HG03558 (cell line): ENCODE data around the gene GPR4.
"Not testable (repeated sequence)": the region's sequence is repeated elsewhere in the genome, so short reads cannot be mapped to it uniquely, and the experiment has no call there.

Source experiments
- ATAC-seq: cut with Tn5 transposase; IDR thresholded peaks from one replicate; pipeline ENCODE4 v1.9.1; 2021; ENCODE audit warnings: moderate number of reproducible peaks; ENCODE audit not compliant: unreplicated experiment; ENCODE audit errors: extremely low read depth

The GPR4 gene

DNA sequence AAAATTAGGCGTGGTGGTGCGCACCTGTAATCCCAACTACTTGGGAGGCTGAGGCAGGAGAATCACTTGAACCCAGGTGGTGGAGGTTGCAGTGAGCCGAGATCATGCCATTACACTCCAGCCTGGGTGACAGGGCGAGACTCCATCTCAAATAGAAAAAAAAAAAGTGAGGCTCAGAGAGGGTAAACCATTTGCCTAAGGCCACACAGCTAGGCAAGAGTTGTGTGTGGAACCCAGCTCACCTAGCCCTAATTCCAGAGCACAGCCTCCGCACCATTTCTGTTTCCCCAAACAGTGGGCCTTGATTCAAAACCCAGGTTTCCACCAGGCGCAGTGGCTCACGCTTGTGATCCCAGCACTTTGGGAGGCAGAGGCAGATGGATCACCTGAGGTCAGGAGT, 26.2 kb upstream of the GPR4 start:
- not testable (repeated sequence) for ATAC-seq

DNA sequence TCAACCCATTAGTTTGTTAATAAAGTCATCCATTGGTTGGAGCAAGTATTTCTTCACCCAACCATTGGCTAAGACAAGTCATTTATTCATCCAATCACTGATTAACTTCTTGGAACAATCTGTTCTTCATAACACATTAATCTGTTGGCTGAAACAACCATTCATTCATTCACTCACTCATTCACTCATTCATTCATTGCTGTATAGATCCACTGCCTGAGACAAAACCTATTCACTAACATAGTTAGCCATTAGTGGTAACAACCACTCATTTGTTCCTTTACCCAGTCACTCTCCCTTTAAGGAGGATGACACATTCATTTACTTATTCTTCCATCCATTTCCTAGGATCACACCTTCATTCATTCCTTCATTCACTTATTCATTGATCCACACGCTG, 22.0 kb upstream of the GPR4 start:
- no peak for ATAC-seq

DNA sequence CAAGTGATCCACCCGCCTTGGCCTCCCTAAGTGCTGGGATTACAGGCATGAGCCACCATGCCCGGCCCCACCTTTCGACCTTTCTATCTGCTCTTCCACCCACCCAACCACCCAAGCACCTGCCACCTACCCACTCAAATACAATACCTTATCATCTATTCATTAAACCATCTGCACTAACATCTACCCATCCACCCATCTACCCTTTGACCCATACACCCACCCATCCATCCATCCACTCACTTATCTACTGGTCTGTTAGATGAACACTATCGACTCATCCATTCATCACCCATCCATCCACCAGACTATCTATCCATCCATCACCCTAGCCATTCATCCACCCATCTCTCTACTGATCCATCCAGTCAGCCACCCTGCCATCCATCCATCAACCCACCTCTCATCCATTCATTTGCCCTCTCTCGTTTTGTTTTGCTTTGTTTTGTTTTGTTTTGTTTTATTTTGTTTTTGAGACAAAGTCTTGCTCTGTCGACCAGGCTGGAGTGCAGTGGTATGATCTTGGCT, 20.0 kb upstream of the GPR4 start:
- ATAC-seq = no peak

DNA sequence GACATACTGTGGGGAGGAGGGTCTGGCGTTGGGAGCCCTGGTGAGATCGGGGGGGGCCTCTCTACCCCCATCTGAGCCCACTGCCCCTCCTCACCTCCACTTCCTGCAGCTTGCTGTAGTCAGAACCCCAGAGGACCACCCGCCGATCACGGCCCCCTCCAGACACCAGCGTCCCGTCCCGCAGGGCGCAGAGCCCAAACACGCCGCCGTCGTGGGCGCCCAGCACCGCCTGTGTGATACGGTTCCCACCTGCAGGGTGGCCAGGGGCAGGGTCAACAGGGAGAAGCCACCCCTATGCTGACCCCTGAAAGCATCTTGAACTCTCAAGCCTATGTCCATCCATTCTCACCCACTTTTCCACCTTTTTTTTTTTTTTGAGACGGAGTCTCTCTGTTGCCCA, 19.4 kb upstream of the GPR4 start:
- no peak for ATAC-seq

DNA sequence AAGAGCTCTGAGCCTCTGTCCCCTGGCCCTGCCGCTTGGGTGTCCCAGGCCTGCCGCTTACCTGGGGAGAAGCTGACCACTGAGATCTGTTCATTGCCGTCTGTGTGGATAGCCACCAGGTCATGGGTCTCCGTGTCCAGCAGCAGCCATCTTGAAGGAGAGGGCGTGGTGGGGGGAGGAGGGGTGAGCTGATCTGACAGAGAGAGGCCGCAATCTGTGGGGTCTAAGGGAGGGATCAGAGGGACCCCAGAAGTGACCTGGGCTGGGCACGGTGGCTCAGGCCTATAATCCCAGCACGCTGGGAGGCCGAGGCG, 14.6 kb upstream of the GPR4 start:
- ATAC-seq = no peak

DNA sequence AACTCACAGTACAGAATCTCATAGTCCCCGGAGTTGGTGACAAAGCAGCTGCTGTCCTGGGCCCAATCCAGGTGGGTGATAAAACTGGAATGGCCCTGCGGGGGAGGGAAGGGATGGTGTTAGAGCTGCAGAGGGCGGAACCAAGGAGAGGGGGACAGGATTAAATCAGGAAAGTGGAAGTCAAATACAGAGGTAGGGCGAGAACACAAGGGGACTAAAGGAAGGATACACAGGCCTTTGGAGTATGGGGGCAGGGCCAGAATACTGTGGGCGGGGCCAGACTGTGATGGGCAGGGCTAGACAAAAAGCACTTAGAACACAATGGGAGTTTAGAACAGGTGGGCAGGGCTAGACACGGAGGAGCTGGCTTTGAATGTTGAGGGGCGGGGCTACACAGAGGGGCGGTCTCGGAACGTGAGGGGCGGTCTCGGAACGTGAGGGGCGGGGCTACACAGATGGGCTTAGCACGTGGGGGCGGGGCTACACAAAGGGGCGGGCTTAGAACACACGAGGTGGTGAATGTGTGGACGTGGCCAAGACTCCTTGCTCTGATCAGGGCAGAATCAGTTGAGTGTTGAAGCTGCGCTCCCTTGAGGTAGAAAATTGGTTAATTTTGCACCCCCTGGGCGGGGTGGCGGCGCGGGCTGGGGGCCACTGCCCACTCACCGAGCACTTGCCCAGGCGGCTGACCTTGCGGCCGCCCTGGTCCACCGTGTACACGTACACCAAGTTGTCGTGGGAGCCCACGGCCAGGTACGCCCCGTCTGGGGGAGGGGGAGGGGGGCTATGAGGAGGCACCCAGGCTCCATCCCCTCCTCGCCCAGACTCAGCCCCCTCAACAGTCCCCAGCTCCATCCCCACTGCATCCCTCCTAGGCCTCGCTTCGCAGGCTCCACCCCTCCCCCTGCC, 14.0 kb upstream of the GPR4 start:
- no peak for ATAC-seq

DNA sequence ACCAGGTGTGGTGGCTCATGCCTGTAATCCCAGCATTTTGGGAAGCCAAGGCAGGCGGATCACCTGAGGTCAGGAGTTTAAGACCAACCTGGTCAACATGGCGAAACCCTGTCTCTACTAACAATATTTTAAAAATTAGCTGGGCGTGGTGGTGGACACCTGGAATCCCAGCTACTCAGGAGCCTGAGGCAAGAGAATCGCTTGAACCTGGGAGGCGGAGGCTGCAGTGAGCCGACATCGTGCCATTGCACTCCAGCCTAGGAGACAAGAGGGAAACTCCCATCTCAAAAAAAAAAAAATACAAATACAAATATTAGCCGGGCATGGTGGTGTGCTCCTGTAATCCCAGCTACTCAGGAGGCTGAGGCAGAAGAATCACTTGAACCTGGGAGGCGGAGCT, 13.0 kb upstream of the GPR4 start:
- ATAC-seq = not testable (repeated sequence)

DNA sequence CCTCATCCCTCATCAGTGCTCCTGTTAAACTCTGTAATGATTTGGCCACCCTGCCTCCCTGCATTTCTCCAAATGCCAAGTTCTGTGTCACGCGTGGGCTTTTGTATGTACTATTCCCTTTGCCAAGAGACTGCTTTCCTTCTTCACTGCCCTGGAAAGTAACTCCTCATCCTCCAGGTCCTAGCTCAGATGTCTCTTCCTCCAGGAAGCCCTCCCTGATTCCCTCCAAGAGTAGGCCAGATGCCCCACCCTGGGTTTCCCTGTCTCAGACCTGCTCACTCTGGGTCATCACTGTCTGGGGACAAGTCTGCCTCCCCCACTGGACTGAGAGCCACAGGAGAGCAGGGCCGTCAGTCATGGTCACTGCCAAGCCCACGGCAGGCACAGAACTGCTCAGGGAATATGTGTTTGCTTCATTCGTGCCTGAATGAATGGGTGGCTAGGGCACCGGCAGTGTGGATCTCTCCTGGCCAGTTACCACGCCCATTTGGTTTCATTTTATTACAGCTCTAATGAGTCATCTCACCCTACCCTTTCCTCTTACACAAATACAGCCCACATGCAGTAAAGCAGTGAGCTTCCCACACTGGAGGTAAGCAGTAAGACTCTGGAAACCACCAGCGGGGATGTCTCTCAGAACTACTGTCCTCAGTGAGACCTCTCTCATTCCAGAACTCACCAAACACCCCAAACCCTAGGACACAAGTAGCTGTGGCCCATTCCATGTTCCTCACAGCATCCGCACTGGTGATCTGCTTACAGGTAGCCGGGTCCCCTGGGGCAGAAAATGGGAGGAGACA, 12.1 kb upstream of the GPR4 start:
- no peak for ATAC-seq

DNA sequence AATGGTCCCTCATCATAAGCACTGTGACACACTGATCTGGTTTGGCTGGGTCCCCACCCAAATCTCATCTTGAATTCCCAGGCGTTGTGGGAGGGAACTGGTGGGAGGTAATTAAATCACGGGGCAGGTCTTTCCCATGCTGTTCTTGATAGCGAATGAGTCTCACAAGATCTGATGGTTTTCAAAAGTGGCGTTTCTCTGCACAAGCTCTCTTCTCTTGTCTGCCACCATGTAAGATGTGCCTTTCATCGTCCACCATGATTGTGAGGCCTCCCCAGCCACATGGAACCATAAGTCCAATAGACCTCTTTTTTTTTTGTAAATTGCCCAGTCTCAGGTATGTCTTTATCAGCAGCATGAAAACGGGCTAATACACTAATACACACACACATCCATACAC, 6.9 kb upstream of the GPR4 start:
- no peak for ATAC-seq

DNA sequence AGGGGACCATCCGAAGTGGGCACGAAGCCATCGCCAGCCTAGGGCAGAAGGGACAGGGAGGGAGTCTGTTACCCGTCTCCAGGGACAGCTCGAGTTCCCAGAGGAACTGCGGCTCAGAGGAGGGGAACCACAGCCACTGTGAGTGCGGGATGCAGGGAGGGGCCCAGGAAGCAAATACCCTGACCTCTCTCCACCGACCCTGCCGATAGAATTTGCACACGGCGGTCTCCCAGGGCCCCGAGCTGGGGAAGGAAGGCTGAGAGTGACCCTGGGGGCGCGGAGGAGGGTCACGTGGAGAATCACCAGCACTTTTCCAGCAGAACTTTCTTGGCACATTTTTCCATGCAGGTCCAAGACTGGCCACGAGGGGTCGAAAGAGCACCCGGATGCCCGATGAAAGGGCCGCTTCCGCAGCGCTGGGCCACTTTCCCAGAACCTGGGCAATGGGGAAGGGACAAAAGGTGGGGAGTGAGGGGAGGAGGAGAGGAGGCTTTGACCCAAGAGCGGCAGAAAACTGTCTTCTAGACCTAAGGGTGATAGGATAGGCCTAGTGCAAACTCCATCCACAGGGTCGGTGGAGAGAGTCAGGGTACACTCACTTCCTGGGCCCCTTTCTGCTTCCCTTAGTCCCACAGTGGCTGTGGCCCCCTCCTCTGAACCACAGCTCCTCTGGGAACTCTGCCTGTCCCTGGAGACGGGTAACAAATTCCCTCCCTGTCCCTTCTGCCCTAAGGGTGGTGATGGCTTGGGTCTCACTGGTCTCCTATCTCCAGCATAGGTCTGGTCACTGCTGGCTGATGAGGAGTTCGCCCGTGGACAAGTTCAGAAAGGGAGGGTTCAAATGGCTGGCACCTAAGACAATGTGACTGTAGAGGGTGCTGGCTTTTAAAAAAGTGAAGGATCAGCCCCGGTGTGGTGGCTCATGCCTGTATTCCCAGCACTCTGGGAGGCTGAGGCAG, 5.3 kb upstream of the GPR4 start:
- no peak for ATAC-seq

DNA sequence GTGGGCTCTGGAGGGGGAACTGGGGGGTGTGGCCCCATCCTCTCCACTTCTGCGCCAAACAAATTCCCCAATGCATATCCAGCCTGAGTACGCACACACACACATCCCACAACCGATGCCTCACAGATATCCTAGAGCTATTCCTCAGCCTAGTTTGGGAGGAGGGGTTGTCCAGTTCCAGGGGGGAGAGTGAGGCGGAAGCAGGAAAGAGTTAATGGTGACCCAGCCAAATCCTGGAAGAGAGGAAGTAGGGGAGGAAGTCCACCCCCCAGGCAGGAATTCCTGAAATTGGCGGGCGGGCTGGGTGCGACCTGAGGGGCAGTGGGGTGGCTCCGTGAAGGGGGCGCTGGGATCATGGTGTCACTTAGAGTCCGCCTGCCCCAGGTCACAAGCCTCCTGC, 897 bp downstream of the GPR4 start:
- ATAC-seq = no peak

DNA sequence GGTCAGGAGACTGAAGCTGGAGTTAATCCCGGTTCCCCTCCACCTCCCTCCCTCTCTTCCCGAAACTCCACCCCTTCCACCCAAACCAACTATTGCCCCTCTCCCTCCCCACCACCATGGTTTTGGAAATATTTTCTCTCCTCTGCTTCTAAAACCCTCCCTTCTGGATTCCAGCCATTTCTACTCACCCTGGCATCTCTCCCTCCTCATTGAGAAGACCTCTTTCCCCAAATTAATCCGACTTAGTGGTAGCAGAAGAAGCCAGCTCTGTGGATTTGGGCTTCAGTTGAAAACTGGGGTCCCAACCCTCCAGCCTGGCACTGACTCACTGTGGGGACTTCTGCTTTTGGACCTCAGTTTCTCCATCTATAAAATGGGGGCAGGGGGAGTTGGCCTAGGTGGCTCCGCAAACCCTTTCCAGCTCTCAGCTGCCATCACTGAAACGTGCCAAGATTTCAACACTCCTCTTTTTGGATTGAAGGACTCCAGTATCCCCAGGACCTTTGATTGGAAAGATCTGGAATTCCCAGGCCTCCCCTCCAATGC, 1.6 kb downstream of the GPR4 start:
- ATAC-seq = no peak

DNA sequence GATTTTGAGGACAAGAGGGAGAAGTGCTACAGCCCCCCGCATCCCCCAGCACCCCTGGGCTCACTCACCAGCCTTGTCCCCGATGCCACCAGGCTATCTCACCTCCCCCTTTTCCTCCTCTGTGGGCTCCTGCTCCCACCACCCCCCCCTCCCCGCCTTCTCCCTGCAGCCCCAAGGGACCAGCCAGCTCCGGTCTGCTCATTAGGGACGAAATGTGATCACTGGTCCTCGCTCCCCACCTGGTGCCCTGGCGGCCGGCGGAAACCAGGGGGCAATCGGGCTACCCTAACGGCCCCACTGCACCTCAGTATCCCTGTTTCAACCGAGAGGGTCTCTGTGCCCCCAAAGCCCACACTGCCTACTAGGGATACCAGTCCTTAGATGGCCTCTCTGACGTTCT, 2.7 kb downstream of the GPR4 start:
- no peak for ATAC-seq

DNA sequence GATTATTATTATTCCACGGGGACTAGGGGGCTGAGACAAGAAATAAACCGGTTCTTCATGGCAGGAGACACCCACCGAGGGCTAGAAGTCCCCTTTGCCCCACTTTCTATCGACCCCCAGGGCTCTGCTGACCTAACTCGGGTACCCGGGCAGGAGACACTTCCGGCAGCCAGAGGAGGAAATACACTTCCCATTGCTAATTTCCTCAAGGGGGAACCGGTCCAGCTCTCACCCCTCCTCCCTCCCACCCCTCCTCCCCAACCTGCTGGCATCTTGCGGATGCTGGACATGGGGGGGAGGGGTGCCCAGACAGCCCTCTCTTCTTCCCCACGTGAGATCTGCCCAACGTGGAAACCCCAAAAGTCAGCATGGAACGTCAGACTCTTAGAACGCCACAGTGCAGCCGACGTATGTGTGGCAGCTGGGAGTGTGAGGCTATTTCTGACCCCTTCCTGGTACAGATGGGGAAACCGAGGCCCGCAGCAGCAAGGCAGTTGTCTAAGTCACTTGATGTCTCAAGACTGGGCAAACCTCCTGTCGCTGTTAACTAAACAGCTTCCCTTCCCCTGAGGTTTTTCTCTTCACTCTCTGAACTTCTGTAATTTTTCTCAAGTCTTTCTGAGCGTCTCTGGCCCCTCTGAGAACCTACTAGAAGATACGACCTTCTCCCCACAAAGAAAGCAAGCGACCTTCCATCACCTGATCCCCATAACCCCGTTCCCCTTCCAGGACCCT, 3.6 kb downstream of the GPR4 start:
- no peak for ATAC-seq

DNA sequence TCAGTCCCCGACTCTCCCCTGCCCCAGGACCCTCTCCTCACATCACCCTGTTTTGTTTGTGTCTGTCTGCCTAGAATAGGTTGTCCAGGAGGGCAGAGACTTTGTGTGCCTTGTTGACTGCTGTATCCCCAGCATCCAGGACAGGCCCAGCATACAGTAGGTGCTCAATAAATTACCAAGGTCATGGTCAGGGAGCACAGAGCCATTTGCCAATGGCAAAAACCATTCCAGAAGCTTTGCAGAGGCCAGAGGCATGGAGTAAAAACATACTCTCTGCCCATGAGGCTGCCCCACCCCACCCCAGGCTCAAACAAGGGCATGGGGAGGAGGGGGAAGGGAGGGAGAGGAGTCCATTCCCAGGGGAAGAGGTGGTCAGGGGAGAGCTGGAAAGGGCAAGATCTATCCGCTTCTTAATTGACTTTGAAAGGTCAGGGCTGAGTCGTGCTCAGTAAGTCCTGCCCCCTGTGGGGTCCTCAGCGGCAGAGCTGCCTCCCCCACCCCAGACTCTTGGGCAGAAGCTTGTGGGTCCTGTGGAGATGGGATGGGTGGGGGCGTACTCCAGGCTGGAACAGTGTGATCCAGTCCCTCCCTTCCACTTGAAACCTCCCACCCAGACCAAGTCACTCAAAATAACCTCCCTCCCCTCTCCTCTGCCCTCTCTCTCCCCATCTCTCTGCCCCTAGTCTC, 4.4 kb downstream of the GPR4 start:
- no peak for ATAC-seq

DNA sequence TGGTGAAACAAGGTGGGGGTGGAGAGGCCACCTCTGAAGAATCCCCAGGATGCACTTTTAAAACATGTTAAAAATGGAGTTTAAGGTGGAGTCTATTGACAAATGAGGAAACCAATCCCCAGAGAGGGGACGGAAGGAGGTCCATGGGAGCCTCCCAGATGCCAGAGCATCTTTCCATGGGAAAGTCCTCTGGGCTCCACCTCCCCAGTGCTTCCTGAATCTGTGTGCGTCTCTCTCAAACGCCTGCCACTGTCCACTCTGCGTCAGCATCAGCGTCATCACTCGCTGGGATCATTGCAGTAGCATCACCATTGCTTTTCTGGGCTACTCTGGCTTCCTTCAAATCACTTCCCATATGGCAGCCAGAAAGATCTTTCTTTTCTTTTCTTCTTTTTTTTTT, 6.2 kb downstream of the GPR4 start:
- ATAC-seq = no peak

DNA sequence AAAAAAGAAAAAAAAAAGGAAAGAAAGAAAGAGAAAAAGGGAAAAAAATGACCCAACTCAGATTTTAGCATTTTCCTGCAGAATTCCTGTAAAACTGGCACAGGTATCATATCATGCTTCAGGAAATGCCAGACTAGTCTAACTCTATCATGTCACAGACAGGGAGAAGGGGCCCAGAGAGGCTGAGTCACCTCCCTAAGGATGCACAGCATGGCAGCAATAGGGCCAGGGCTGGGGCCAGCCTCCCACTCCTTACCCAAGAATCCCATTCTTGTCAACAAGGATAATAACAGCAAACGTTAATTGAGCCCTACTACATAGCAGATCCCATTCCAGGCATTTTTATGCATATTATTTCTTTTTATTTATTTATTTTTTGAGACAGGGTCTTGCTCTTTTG, 8.5 kb downstream of the GPR4 start:
- no peak for ATAC-seq

DNA sequence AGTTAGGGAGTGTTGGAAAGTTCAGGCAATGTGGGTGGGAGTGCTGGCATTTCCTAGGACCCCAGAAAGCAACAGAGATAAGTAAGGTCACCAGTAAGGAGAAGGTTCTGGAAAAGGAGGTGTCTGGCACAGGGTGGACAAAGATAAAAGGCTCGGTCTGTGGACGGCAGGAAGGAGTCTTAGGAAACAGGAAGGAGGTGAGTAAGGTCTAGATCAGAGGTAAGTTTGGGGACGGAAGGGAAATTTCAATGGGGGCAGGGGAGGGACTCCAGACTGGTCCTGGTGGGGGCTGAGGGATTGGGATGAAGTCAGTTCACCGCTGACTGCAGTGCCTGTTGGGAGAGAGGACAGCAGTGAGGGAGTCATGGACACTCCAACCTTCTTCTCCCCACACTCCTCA, 9.6 kb downstream of the GPR4 start:
- no peak for ATAC-seq

DNA sequence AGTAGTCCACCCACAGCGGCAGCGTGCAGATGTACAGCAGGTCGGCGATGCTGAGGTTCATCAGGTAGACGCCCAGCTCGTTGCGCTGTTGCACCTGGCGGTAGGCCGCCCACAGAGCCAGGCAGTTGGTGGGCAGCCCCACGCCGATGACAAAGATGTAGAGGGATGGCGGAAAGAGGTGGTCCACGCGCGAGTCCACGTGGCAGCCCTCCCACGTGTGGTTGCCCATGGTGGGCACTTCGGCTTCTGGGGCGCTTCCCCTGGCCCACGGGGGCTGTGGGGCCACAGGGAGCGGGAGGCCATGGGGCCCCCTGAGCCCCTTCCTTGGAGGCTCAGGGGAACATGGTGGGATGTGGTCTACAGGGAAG, 10.4 kb downstream of the GPR4 start:
- ATAC-seq = no peak
